Fibroblast of lung (primary cell): Measurements from ENCODE around the gene MEX3A.

Experiments
- EZH2 ChIP-seq: IDR thresholded peaks from 2 replicates; pipeline ENCODE4 v1.5.1; 2012; ENCODE audit warnings: low read length, control low read depth, mild to moderate bottlenecking; ENCODE audit errors: missing control alignments
- TF ChIP-seq, protein P1 (sequence below), 2 donors: IDR thresholded peaks in 1 of 2; conservative IDR thresholded peaks in 1 of 2; 1 replicate in 1 of 2; 2 replicates in 1 of 2; pipeline ENCODE4 v1.5.1; 2011 to 2012; ENCODE audit warnings: low read length in 2 of 2, control low read depth in 1 of 2, inconsistent platforms in 1 of 2, low read depth in 1 of 2, mild to moderate bottlenecking in 1 of 2

DNA sequence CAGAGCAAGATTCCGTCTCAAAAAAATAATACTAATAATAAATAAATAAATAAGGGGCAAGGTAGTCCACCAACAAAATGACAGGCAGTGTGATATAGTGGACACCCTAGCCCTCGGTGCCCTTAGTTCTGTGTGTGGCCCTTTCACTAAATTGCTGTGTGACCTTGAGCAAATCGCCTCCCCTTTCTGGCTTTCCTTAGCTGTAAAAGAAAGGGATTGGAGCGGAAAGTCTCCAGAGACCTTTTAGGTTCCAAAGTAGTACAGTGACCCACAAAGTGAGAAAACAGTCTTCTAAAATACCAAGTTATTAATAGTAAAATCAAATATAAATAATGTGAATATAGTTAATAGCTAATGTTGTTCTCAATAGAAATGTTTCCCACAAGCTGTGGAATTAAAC lies 39.8 kb upstream of the MEX3A start:
- TF ChIP-seq, protein P1, sequence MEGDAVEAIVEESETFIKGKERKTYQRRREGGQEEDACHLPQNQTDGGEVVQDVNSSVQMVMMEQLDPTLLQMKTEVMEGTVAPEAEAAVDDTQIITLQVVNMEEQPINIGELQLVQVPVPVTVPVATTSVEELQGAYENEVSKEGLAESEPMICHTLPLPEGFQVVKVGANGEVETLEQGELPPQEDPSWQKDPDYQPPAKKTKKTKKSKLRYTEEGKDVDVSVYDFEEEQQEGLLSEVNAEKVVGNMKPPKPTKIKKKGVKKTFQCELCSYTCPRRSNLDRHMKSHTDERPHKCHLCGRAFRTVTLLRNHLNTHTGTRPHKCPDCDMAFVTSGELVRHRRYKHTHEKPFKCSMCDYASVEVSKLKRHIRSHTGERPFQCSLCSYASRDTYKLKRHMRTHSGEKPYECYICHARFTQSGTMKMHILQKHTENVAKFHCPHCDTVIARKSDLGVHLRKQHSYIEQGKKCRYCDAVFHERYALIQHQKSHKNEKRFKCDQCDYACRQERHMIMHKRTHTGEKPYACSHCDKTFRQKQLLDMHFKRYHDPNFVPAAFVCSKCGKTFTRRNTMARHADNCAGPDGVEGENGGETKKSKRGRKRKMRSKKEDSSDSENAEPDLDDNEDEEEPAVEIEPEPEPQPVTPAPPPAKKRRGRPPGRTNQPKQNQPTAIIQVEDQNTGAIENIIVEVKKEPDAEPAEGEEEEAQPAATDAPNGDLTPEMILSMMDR (conservative IDR thresholded peaks at IDR 0.05 in 1 of 2, IDR thresholded peaks at IDR 0.05 in 1 of 2; ENCODE audit: low read depth in 1 of 2, low read length in 2 of 2) = no peak
- TF ChIP-seq EZH2 = no peak
